ENCODE measurements around the gene CPED1. TPM values are rescaled to one million over a fixed set of nuclear protein-coding genes. Genes with fewer than 3 reads are reported as not detected.

Gene CPED1
- polyA plus RNA-seq, 1 experiment: 52.0 TPM

DNA sequence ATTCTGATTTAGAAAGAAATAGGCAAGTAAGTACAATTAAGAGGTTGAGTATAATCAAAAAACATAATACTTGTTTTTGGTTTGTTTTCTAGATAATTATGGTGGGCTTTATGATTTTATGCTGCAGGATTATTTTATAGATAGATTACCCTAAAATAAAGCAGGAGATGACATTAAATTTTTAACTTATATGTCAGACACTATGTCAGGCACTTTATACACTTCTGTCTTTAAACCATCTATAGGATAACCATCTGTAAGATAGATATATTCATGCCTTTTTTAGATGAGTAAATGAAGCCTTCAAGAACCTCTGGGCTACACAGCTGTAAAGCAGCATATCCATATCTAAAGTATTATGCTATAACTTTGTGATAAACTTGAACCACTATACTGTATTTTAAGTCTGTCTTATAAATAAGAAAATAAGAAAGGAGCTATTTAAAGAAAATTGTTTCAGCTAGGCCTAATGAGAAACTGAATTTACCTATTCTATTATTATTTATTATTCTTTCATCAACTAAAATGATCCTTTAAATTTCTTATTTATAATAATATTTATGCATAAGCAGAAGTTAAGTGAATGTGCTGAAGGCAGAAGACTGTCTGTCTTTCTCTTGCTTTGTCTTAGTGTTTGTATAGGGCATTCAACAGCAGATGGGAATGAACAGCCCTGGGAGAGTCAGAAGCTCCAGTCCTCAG lies 94.0 kb downstream of the CPED1 start:
- Histone ChIP-seq H3K9me3 (ENCODE audit: control insufficient read depth, insufficient read depth, low read length) (no peaks in the 10 kb centered on the region), H3K27me3 (ENCODE audit: control insufficient read depth, insufficient read depth, low read length) (no peaks in the 10 kb centered on the region), H3K27ac (ENCODE audit: low read depth, low read length) (peak overlapping the region; percentile 87), H3K4me3 (ENCODE audit: low read depth, low read length) (no peak overlapping the region)
- TF ChIP-seq, protein P1, sequence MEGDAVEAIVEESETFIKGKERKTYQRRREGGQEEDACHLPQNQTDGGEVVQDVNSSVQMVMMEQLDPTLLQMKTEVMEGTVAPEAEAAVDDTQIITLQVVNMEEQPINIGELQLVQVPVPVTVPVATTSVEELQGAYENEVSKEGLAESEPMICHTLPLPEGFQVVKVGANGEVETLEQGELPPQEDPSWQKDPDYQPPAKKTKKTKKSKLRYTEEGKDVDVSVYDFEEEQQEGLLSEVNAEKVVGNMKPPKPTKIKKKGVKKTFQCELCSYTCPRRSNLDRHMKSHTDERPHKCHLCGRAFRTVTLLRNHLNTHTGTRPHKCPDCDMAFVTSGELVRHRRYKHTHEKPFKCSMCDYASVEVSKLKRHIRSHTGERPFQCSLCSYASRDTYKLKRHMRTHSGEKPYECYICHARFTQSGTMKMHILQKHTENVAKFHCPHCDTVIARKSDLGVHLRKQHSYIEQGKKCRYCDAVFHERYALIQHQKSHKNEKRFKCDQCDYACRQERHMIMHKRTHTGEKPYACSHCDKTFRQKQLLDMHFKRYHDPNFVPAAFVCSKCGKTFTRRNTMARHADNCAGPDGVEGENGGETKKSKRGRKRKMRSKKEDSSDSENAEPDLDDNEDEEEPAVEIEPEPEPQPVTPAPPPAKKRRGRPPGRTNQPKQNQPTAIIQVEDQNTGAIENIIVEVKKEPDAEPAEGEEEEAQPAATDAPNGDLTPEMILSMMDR (IDR thresholded peaks at IDR 0.05; ENCODE audit: low read depth, low read length): no peak
- ChIA-PET POLR2A (interaction anchor here (1.1 to 5.1 kb wide), 4 partner anchors 25 to 132 kb away, joined by 3 to 62 read pairs (median 10); partner anchors contain the start of genes CPED1 and ING3), CTCF (interaction anchor here (0.9 to 14.9 kb wide), 16 partner anchors 8 to 290 kb away, joined by 3 to 178 read pairs (median 5); partner anchors contain the start of genes CPED1 and ING3)
- DNase-seq (ENCODE audit: low read depth, low spot score): no peak

DNA sequence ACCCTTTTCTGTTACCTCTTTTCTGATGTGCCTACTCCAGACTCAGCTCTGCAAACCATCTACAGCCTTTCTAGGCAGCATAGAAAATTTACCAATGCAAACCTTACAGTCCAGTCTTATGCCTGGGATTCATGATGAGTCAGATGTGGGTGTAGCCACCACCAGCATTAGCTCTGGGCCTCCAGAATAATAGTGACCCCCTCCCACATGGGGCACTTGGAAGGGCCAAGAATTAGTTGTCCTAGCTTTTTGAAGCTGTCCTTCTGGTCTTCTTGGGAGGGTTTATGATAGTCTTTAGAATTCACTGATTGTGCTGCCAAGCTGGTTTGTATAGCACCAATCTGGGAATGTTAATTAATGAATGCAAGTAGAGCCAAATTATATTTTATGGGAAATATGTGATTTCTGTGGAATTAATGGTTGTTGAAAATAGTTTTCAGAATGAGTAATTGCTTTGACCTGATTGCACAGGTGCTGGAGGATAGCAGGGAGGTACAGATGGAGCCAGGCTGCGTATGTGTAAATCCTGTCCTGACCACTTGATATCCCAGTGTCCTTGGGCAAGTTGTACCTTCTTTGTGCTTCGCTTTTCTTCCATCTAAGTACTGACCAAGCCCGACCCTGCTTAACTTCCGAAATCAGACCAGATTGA lies 94.8 kb downstream of the CPED1 start:
- POLR2A ChIA-PET: interaction anchor here (0.7 to 5.1 kb wide), 5 partner anchors 25 to 133 kb away, joined by 3 to 62 read pairs (median 3); partner anchors contain the start of genes CPED1 and ING3
- TF ChIP-seq, protein P1 (IDR thresholded peaks at IDR 0.05; ENCODE audit: low read depth, low read length): no peak

DNA sequence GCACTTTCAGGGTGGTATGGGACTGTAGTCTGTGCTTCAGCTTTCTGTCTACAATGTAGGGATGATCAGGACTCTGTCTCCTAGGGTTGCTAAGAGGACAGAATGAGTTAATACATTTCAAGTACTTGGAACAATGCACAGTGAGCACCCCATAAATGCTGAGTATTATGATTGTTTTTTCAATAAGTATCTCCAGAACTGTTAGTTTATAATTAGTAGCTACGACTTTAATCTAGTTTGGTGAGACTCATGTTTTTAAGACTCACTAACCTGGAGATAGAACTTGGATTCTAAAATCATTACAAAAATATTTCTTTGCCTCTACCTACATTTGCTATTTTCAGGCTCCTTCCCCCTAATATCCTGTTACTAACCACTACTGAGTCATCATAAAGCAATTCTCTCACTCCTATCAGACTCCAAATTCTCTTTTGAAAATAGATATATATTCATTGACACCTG lies 95.3 kb downstream of the CPED1 start:
- no peak for DNase-seq (ENCODE audit: low read depth, low spot score)
- Histone ChIP-seq H3K27me3 (ENCODE audit: control insufficient read depth, insufficient read depth, low read length) (no peaks in the 10 kb centered on the region), H3K4me3 (ENCODE audit: low read depth, low read length) (no peak overlapping the region), H3K27ac (ENCODE audit: low read depth, low read length) (peak overlapping the region; percentile 87), H3K9me3 (ENCODE audit: control insufficient read depth, insufficient read depth, low read length) (no peaks in the 10 kb centered on the region)
- TF ChIP-seq, protein P1 (IDR thresholded peaks at IDR 0.05; ENCODE audit: low read depth, low read length): no peak
- ChIA-PET POLR2A (interaction anchor here (0.7 to 5.1 kb wide), 6 partner anchors 56 to 133 kb away, joined by 3 to 62 read pairs (median 6); partner anchors contain the start of genes CPED1 and ING3), CTCF (interaction anchor here (0.8 to 14.9 kb wide), 7 partner anchors 24 to 291 kb away, joined by 3 to 178 read pairs (median 5); partner anchors contain the start of gene CPED1)

More for the DNA sequence above, 94.8 kb downstream of the CPED1 start:
- peak overlapping the region; percentile 87 for H3K27ac ChIP-seq (ENCODE audit: low read depth, low read length)
- H3K4me3 ChIP-seq (ENCODE audit: low read depth, low read length): no peak overlapping the region
- H3K9me3 ChIP-seq (ENCODE audit: control insufficient read depth, insufficient read depth, low read length): no peaks in the 10 kb centered on the region
- H3K27me3 ChIP-seq (ENCODE audit: control insufficient read depth, insufficient read depth, low read length): no peaks in the 10 kb centered on the region
- CTCF ChIA-PET: interaction anchor here (0.9 to 14.9 kb wide), 10 partner anchors 8 to 291 kb away, joined by 3 to 178 read pairs (median 6); partner anchors contain the start of genes CPED1 and ING3
- DNase-seq (ENCODE audit: low read depth, low spot score): peak; percentile 45

DNA sequence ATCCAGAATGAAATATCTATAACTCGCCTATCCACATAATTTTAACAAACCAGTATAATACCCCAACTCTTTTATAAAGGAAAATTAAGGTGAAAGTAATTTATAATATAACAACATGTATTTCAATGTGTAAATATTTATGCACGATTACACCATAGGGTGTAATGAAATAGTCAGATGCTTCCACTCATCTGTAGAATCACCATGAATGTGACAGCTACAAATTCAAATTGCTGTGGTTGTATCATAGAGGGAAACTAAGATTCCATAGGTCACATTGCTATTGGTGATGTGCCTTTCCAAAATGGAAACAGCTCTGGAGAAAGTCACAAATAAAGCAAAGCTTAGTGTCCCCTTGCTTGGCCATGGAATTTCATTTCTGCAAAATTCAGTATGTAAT lies 95.7 kb downstream of the CPED1 start:
- DNase-seq (ENCODE audit: low read depth, low spot score): no peak
- TF ChIP-seq, protein P1 (IDR thresholded peaks at IDR 0.05; ENCODE audit: low read depth, low read length): no peak
- CTCF ChIA-PET: interaction anchor here (0.7 to 14.9 kb wide), 6 partner anchors 24 to 292 kb away, joined by 3 to 178 read pairs (median 5); partner anchors contain the start of gene CPED1
- no peaks in the 10 kb centered on the region for H3K9me3 ChIP-seq (ENCODE audit: control insufficient read depth, insufficient read depth, low read length)
- no peaks in the 10 kb centered on the region for H3K27me3 ChIP-seq (ENCODE audit: control insufficient read depth, insufficient read depth, low read length)
- H3K4me3 ChIP-seq (ENCODE audit: low read depth, low read length): no peak overlapping the region
- H3K27ac ChIP-seq (ENCODE audit: low read depth, low read length): peak overlapping the region; percentile 85
- POLR2A ChIA-PET: interaction anchor here (1.0 to 5.1 kb wide), 3 partner anchors 57 to 134 kb away, joined by 5 to 62 read pairs (median 6); partner anchors contain the start of genes CPED1 and ING3

Measured in AG04450 (cell line).